SIG-M5 treated with dmso at 0.1 percent for 504 hours (cell line): Measurements from ENCODE around the gene OR8H2.
"Not testable (repeated sequence)": the region's sequence is repeated elsewhere in the genome, so short reads cannot be mapped to it uniquely, and the experiment has no call there.

Experiments
- DNase-seq: peaks from one replicate; lab custom pipeline; 2025; ENCODE audit not compliant: unreplicated experiment; lab: John Stamatoyannopoulos, UW

The OR8H2 gene, protein sequence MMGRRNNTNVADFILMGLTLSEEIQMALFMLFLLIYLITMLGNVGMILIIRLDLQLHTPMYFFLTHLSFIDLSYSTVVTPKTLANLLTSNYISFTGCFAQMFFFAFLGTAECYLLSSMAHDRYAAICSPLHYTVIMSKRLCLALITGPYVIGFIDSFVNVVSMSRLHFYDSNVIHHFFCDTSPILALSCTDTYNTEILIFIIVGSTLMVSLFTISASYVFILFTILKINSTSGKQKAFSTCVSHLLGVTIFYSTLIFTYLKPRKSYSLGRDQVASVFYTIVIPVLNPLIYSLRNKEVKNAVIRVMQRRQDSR

DNA sequence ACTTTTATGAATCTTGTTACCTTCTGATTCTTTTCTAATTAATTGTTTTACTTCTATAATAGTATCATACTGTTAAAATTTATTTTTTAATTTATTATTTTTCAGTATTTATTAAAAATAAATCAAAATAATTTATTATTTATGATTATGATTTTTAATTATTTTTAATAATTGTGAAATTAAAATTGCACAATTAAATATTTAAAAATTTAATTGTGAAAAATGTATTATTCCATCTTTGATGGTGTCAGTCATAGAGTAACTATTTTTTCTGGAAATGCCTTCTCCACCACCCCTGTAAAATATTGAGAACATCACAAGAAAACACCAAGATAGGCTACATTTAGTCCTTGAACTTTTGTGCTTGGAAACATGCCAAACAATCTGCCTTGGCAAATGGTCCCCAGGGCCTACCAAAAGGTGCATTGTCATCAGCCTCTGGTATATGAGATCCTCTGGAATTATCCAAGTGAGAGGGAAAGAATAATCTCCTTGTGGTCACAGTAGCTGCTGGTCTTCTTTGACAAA lies at the start of gene OR8H2:
TSS of gene OR8H2 (plus strand) at position 478 of the 528 bp plus-strand sequence. CDS start 1,356 bp downstream, outside the sequence.
- no peak for DNase-seq

DNA sequence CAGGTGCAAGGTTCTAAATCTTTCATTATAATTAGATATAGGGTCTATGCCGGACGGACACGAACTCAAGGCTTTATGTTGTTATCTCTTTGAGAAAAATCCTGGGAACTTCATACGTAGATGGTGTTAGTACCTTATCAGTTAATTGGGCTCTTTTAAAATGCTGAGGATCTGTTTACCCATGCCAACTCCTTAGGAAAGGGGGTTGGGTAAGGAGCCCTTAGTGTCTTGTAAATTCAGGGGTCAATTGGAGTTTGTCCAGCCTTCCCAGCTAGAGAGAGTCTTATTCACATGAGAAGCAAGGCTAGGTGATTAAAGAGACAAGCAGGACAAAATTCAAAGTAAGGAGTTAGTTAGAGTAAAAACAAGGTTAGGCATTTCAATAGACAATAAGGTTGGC lies 47.1 kb upstream of the OR8H2 start:
- not testable (repeated sequence) for DNase-seq

DNA sequence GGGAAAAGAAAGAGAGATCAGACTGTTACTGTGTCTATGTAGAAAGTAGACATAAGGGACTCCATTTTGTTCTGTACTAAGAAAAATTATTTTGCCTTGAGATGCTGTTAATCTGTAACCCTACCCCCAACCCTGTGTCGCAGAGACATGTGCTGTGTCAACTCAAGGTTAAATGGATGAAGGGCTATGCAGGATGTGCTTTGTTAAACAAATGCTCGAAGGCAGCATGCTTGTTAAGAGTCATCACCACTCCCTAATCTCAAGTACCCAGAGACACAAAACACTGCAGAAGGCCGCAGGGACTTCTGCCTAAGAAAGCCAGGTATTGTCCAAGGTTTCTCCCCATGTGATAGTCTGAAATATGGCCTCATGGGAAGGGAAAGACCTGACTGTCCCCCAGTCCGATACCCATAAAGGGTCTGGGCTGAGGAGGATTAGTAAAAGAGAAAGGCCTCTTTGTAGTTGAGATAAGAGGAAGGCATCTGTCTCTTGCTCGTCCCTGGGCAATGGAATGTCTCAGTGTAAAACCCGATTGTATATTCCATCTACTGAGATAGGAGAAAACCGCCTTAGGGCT lies 45.7 kb upstream of the OR8H2 start:
- not testable (repeated sequence) for DNase-seq

DNA sequence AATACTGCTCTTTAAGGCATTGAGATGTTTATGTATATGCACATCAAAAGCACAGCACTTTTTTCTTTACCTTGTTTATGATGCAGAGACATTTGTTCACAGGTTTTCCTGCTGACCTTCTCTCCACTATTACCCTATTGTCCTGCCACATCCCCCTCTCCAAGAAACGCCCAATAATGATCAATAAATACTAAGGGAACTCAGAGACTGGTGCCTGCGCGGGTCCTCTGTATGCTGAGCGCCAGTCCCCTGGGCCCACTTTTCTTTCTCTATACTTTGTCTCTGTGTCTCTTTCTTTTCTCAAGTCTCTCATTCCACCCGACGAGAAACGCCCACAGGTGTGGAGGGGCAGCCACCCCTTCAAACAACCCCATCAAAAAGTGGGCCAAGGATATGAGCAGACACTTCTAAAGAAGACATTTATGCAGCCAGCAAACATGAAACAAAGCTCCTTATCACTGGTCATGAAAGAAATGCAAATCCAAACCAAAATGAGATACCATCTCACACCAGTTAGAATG lies 45.2 kb upstream of the OR8H2 start:
- not testable (repeated sequence) for DNase-seq

DNA sequence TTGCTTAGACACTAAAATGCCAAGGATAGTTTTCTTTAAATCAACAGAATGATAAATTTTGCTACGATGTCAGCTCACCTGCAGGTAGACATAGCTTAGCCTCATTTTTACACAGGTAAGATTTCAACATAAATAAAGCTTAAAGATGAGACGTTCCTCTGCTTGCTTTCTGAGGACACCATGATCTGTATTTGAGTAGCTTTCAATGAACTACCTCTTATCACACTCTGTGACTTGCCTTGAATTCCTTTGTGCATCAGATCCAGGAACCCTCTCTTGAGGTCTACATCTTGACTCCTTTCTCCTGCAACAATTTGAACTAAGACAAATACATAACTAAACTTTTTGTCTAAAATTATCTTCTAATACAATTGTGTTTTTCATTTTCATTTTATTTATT lies 36.5 kb upstream of the OR8H2 start:
- DNase-seq: no peak

DNA sequence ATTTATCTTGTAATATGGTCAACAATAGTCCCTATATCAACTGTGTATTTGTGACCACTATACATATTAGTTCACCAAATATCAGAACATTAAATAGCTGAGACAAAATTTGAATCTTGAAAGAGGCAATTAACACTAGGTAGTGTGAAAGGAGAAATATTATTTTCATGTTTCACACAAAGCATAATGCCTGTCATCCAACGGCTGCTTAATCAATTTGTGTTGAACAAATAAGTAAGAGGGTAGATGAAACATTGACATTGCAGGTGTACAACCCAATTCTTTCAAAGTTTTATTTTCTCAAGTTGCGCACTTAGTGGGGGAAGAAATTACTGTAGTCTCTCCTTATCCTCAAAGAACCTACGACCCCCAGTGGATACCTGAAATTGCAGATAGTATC lies 13.8 kb upstream of the OR8H2 start:
- DNase-seq: no peak

DNA sequence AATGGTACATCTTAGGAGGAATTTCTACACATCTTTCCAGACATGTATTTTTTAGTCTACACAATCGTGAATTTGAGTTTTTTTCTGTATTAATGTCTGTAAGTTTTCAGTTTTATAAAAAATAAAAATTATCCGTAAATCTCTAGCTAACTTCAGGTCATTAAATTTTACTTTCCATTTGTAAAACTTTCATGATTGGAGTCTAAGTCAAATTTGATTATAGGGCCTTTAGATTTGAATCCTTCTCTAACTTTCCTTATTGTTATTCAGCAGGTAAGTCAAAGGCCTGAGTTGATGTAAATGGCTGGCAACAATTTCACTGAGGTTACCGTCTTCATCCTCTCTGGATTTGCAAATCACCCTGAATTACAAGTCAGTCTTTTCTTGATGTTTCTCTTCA lies 10.5 kb upstream of the OR8H2 start, which contains the start of gene OR8I2:
TSS of gene OR8I2 (plus strand) at position 301 of the 400 bp plus-strand sequence. CDS start at position 301, 0 bp downstream.
- DNase-seq: no peak

DNA sequence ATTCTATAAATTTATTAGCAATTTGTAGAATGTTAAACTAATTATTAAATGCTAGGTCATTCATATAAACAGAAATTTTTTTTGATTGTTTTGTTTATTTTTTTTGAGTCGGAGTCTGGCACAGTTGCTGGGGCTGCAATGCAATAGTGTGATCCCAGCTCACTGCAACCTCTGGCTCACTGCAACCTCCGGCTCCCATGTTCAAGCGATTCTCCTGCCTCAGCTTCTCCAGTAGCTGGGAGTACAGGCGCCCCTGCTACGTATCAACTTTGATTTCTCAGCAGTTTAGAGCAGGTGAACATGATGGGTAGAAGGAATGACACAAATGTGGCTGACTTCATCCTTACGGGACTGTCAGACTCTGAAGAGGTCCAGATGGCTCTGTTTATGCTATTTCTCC lies 18.6 kb downstream of the OR8H2 start, which contains the start of gene OR8H3:
TSS of gene OR8H3 (plus strand) at position 301 of the 400 bp plus-strand sequence. CDS start at position 301, 0 bp downstream.
- no peak for DNase-seq

DNA sequence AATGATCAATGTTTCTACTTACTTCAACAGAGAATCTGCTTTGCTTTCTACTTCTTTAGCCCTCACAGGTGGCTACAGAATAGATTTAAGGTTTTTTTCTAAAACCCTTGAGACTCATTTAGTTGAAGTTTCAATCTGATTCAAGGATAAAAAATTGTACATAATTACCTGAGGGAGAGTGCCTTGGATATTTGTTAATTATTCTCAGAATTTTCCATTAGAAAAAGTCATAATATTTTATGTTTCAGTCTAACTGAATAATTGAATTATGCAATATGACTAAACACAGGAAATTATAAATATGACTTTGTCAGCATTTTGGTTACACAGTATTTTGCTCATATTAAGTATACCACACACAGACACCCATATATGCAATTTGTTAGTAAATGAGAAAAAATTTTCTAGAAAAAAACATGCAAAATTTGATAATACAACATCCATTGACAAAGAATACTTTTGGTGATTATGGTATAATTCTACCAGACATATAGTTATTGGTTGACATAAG lies 36.7 kb downstream of the OR8H2 start, which contains the start of gene OR8J3:
TSS of gene OR8J3 (minus strand) at position 51 of the 511 bp plus-strand sequence. CDS start 2,483 bp downstream, outside the sequence.
- DNase-seq: no peak

DNA sequence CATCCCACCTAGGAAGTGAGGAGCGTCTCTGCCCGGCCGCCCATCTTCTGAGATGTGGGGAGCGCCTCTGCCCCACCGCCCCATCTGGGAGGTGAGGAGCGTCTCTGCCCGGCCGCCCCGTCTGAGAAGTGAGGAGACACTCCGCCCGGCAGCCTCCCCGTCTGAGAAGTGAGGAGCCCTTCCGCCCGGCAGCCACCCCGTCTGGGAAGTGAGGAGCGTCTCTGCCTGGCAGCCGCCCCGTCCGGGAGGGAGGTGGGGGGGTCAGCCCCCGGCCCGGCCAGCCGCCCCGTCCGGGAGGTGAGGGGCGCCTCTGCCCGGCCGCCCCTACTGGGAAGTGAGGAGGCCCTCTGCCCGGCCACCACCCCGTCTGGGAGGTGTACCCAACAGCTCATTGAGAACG lies 40.2 kb downstream of the OR8H2 start:
- DNase-seq: not testable (repeated sequence)

DNA sequence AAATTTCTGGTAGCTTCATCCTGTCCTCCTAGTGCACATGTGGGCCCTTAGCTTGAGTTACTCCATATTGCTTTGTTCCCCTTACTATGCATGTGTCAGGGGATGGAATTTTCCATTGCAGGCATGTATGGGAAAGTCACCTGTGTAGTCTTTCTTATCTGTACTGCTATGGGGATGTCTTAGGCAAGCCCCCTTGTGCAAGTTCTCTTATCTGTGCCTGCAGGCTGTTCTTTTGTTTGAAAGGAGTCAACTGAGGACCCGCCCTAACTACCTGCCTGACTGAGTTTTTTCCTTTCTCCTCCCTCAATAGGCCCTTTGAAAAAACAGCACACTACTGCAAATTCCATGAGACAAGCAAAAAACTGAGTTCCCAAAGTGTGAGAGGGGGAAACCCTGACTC lies 47.9 kb downstream of the OR8H2 start:
- no peak for DNase-seq

DNA sequence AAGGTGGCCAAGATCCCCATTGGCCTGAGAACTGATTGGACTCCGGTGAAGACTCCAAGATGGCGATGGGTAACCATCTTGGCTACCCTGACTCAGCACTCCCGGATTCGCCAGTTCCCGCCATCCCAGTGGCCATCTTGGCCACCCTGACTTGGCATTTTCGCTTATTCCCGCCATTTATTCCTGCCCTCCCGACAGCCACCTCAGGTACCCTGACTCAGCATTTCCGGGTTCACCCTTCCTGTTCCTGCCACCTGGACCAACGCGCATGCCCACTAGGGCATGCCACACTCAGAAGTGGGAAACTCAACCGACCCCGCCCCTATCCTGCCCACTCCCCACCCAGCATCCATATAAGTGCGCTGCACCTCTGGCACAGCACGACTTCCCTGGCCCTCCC lies 48.8 kb downstream of the OR8H2 start:
- DNase-seq: no peak
